Measurements from ENCODE around the gene PTK7.

The PTK7 gene

GRCh38 chr6:43075670-43076463 is at the start of gene PTK7:
TSS of gene PTK7 (plus strand) at chr6:43076314. CDS start at chr6:43076489, 175 bp downstream.
- TF ChIP-seq CTCF (IDR thresholded peaks at IDR 0.05; ENCODE audit: low read depth, low read length), result no peak
- DNase-seq (ENCODE audit: extremely low read depth, low read depth), result no peak

GRCh38 chr6:43026365-43026764 is 49.7 kb upstream of the PTK7 start:
- DNase-seq (ENCODE audit: extremely low read depth, low read depth), result no peak
- no peak for TF ChIP-seq CTCF (IDR thresholded peaks at IDR 0.05; ENCODE audit: low read depth, low read length)

GRCh38 chr6:43029120-43029519 is 47.0 kb upstream of the PTK7 start:
- TF ChIP-seq CTCF (IDR thresholded peaks at IDR 0.05; ENCODE audit: low read depth, low read length), result no peak
- no peak for DNase-seq (ENCODE audit: extremely low read depth, low read depth)

- DNase-seq (ENCODE audit: extremely low read depth, low read depth), result no peak
- no peak for TF ChIP-seq CTCF (IDR thresholded peaks at IDR 0.05; ENCODE audit: low read depth, low read length)
Measured at GRCh38 chr6:43032326-43032725, 43.8 kb upstream of the PTK7 start.

- TF ChIP-seq CTCF (IDR thresholded peaks at IDR 0.05; ENCODE audit: low read depth, low read length), result no peak
- DNase-seq (ENCODE audit: extremely low read depth, low read depth), result no peak
Measured at GRCh38 chr6:43033496-43034189, 42.5 kb upstream of the PTK7 start.

- TF ChIP-seq CTCF (IDR thresholded peaks at IDR 0.05; ENCODE audit: low read depth, low read length), result no peak
Measured at GRCh38 chr6:43034190-43034525, 42.0 kb upstream of the PTK7 start.

GRCh38 chr6:43035495-43036194 is 40.5 kb upstream of the PTK7 start:
- no peak for DNase-seq (ENCODE audit: extremely low read depth, low read depth)
- no peak for TF ChIP-seq CTCF (IDR thresholded peaks at IDR 0.05; ENCODE audit: low read depth, low read length)

More at GRCh38 chr6:43034190-43034525, 42.0 kb upstream of the PTK7 start:
- DNase-seq (ENCODE audit: extremely low read depth, low read depth), result no peak

All from AG09319 (cell line).